HG03060 (cell line): Measurements from ENCODE around the gene SMIM5.
"Not testable (repeated sequence)": the region's sequence is repeated elsewhere in the genome, so short reads cannot be mapped to it uniquely, and the experiment has no call there.

Source experiments
- ATAC-seq: cut with Tn5 transposase; IDR thresholded peaks from one replicate; pipeline ENCODE4 v1.9.1; 2021; ENCODE audit warnings: low read depth, moderate number of reproducible peaks; ENCODE audit not compliant: unreplicated experiment

Gene SMIM5

DNA sequence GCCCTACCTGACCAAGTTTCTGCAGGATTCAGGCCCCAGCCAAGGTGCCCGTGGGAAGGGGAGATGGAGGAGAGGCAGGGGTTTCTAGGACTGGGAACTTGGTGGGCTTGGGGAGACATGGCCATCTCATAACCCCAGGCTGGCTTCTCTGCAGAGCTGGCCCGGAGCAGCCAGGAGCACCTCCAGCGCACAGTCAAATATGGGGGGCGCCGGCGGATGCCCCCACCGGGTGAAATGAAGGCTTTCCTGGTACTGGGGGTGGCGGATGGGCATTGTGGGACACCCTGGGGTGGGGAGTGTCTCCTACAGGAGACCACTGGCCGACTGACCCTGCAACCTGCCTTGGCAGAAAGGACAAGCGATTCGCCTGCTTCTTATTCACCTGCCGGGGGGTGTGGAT, 9.2 kb upstream of the SMIM5 start:
- no peak for ATAC-seq

DNA sequence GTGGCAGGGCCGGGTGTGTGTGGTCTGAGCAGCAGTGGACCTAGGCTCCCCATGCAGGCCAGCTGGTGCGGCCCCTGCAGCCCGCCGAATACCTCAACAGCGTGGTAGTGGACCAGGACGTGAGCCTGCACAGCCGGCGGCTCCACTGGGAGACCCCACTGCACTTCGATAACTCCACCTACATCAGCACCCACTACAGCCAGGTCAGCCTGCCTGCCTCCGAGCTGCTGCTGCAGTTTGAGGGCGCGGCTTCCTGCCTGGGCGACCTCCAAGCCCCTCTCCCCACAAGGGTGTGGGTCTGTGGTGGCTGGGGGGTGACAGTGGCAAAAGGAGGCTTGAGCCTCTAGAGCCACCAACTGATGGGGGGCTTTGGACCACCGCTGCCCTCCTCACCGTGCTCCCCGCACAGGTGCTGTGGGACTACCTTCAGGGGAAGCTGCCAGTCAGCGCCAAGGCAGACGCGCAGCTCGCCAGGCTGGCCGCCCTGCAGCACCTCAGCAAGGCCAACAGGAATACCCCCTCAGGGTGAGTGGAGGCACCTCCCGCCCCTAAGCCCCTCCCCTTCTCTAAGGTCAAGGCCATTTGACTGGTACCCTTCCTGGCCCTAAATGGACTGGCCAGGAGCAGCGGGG, 8.4 kb upstream of the SMIM5 start:
- no peak for ATAC-seq

GRCh38 chr17:75625813-75626486, 7.3 kb upstream of the SMIM5 start:
- ATAC-seq = no peak

DNA sequence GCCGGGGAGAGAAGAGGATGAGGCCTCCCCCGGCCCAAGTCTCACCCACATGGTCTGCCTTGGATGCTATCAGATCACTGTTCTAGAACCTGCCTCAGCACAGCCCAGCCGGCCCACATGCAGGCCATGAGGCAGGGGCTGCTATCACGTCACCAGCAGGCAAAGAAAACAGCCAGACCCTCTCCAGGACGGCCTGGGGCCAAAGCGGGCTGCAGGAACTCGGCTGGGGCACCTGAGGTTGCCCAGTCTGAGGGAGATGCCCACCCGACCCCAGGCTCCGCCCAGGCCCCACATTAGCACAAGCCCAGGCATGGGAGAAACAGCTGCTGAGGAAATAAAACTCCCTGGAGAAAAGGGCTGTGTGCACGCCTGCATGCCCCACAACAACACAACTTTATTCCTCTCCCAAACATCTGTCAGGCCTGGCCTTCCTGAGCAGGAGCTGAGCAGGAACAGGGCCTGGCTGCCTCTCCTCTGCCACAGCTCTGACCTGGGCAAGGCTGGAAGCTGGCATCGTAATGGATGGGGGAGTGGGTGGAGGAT, 6.7 kb upstream of the SMIM5 start:
- no peak for ATAC-seq

DNA sequence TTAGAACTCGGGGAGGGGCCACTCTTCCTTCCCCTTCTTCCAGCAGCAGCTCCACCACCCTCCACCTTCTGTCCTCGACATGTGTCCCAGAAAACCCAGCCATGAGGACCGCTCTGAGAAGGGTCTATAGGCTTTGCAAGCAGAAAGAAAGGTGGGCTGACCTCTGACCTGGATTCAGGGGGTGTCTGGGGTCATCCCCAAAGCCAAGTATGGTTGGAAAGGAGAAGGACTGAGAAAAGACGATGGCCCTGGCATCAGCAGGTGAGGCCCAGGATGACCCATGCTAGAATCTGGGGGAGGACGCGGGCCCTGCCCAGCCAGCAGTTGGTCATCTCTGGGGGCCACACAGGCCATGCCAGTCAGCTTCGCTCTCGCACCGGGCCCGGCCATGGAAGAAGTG, 6.1 kb upstream of the SMIM5 start:
- ATAC-seq = no peak

GRCh38 chr17:75628425-75628824, 4.8 kb upstream of the SMIM5 start:
- no peak for ATAC-seq

DNA sequence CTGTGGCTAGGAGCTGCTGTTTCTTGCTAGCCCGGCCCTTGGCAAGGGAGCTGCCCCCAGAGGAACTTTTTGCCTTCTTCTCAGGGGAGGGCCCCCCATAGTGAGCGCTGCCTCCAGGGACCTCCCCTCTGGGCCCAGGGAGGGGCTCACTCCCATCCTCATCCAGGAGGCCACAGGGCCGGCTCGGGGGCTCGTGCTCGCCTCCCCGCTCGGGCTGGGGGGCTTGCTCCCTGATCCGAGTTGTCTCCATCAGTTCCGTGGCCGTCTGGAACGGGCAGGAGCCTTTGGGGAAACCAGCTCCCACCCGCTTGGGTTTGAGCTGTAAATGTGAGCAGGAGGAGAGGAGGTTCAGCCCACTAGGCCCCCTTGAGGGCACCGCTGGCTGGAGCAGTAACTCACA, 4.1 kb upstream of the SMIM5 start:
- ATAC-seq = no peak

DNA sequence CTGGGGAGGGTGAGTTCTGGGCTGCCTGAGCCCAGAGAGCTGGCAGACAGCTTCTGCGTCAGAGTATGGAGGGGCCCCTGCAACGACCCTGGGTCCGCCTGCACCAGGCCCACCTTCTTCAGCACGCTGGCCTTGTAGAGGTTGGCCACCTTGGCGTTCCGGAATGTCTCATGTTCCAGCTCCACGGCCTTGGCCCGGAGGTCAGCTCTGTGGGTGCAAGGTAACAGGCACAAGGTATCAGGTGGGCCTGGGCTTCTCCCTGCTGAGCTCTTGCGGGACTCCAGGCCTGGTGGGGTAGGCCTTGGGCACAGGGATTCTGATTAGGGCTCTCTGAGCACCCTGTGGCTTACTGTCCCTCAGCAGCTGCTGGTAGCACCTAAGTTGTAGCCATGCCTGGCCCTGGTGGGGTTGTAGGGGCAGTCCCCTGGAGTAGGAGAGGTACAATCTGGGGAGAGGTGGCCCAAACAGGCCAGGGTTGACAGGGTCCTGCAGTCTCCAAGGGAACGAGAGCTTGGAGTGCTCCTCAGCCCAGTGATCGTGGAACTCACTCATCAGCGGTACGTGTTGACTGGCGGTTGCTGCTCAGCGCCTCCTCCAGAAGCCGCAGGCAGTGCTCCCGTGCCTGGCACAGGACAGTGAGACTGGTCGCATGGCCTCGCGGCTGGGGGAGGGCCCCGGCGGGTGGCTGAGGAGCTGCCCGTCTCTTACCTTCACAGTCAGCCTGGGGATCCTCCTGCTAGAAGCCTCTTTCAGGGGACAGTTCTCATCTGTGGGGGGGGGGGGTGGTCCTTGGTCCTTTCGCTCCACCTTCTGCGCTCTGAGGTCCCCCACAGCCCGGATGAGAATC, 2.9 kb upstream of the SMIM5 start:
- ATAC-seq = no peak

GRCh38 chr17:75631353-75631752, 1.9 kb upstream of the SMIM5 start:
- no peak for ATAC-seq

DNA sequence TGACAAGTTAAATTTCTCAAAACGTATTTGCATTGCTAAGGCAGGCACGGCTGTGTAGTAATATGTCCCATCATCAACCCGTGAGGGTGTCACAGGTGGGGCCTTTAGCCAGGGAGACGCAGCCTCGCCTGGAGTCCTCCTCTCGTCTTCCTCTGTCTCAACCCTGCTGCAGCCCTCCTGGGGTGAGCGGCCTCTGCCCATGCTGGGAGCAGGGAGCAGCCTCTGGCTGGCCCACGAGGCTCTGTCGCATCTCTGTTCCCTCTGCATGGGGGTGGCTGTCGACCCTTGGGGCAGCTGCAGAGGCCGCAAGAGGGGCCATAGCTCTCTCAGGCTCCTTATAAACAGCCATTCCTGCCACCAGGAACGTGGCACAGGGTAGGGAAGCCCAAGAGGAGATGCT, 806 bp upstream of the SMIM5 start:
- ATAC-seq = no peak

DNA sequence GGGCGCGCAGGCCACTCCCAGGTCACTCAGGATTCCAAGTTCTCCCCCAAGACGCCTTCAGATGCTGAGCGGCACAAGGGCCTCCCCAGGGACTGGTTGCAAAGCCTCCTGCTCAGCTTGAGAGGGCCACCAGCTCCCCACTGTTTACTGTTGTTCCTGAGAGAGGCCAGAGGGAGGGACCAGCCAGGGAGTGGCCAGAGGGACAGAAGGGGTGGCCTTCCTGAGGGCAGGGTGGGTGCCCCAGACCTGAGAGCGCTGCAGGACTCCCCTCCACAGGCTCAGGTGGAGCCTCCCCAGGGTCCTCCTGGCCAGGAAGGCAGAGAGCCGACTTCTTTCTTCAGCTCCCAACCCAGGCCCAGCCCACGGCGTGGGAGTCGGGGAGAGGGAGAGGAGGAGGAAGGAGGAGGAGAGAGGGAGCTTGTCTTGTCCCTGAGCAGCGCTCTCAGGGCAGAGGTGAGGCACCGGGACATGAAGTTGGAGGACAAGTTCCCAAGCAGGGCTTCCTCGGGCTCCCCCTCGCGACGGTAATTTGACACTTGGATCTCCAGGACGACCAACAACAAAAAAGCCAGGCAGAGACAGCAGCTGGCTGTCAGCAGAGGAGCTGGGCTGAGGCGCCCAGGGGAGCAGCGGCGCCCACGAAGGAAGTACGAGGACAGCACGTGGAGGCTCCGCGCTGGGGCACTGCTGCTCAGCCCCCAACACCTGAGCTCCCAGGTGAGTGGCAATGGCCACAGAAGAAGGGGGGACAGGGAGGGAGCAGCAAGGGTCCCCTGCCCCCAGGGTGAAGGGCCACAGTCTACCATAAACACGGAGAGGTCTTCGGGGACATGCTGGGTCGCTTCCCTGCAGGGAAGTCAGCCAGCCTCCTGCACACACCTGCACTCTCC, 497 bp downstream of the SMIM5 start:
- no peak for ATAC-seq

DNA sequence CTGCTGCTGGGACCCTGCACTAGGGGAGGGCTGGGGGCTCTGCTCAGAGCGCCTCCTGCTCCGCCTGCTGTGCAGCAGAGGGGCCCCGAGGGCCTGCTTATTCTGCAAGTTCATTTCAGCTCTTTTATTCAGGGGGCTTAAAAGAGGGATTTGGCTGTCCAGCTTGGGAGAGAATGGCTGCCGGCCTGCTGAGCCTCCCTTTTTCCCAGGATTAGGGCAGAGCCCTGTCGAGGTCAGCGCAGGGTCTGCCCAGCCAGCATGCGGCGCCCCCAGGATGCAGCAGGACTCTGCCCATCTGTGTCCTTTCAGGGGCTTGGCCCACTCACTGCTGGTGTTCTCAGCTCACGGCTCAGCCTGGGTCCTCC, 1.1 kb downstream of the SMIM5 start:
- ATAC-seq = no peak

- no peak for ATAC-seq
Measured at GRCh38 chr17:75634754-75635609, 1.7 kb downstream of the SMIM5 start.

- ATAC-seq = no peak
Measured at GRCh38 chr17:75635610-75636202, 2.5 kb downstream of the SMIM5 start.

DNA sequence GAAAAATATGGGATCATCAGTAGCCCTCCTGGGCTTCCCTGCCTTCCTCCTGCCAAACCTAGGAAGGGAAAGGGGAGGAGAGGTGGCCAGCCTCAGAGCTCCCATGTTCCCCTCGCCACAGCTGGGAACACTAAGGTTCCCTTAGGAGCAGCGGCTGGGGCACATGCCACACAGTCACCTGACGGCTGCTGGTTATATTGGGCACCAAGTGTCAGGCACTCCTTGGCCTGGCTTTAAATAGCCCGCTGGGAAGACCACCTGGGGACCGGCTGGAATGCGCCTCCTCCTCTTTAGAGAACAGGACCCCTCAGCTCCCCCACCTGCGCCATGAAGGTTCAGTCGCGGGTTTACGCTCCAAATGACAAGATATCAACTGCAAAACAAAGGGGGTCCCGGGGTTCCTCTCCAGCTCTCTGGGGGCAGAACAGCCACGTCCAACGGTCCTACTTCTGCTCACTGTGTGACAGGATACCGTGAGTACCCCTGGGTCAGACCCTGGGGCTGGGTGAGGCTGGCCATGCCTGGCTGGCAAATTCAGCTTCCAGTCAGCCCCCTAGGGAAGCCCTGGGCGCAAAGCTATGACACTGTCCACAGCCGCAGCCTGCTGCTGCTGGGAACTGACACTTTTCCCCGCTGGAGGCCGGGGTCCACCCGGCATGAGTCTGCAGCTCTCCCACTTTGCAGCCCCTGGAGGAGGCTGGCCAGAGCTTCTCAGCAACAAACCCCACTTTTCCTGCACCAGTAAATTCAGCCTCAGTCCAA, 3.3 kb downstream of the SMIM5 start:
- no peak for ATAC-seq

DNA sequence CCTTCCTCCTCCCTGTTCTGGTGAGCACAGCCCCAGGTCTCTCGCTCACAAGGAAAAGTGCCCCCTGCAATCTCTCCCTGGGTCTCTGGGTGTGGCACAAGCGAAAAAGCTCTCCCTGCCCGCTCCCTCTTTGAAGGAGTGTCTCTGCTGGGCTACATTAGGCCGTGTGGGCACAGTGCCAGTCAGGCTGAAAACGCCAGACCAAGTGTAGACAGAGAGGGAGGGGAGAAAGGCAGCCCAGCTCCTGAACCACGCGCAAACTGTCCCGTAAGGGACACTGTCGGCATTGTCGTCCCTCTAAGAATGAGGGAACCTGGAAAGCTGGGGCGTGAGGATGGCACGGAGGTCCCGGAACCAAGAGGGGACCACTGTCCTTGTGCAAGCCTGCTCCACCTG, 3.9 kb downstream of the SMIM5 start:
- ATAC-seq = no peak

DNA sequence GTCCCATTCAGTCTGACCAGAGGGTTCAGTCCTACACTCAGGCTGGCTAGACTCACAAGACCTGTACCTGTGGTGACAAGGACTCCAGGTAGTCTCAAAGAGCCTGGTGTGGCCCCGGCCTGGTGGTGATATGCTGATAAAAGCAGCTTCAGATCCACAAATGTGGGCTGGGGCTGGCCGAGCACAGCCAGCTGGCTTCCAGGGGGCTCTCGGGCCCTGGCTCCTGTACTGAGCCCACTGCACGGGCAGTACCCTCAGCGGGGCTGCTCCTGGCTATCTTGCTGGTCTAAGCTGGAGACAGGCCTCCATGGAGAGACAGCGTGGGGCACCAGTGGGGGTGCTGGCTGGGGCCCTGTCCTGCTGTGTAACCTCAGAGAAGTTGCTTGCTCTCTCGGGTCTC, 4.3 kb downstream of the SMIM5 start:
- ATAC-seq = no peak

DNA sequence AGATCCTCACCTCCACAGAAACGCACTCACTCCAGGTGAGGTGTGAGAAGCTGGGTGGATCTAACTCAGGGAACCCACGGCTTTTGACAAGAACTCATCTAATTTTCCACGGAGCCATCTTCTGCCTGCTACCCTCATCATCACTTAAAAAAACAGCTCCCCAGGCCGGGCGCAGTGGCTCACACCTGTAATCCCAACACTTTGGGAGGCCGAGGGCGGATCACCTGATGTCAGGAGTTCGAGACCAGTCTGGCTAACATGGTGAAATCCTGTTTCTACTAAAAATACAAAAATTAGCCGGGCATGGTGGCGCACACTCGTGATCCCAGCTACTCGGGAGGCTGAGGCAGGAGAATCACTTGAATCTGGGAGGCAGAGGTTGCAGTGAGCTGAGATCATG, 4.8 kb downstream of the SMIM5 start:
- ATAC-seq = not testable (repeated sequence)
